Measurements from ENCODE around the gene SERTAD1. TPM values are rescaled to one million over a fixed set of nuclear protein-coding genes. Genes with fewer than 3 reads are reported as not detected.

The SERTAD1 gene
- polyA plus RNA-seq, 4 donors, result 8.7 to 29.7 (median 22.6) TPM

- H3K9me3 ChIP-seq (ENCODE audit: control insufficient read depth in 2 of 2, insufficient read depth in 1 of 2, low read depth in 1 of 2, low read length in 1 of 2), result no peaks in the 10 kb centered on the region
- no peaks in the 10 kb centered on the region for H3K27me3 ChIP-seq (ENCODE audit: control insufficient read depth in 3 of 3, insufficient read depth in 3 of 3, low read length in 3 of 3)
- DNase-seq, result no peak
- H3K36me3 ChIP-seq (ENCODE audit: control insufficient read depth in 3 of 3, insufficient read depth in 2 of 3, low read depth in 1 of 3, low read length in 3 of 3), result peaks cover 3 to 47% (median 7%) of the 10 kb centered on the region in 3 donors
- 84 to 86% (median 86%) methylated on average over 8 of the region's 8 CpGs for WGBS, 3 donors
- no peak for FAIRE-seq
- H3K27ac ChIP-seq (ENCODE audit: low read depth in 1 of 3, low read length in 2 of 3), result no peak overlapping the region
- H3K4me3 ChIP-seq (ENCODE audit: low read depth in 1 of 3, low read length in 3 of 3), result no peak overlapping the region
- peaks cover 0 to 9% (median 3%) of the 10 kb centered on the region in 3 donors for H3K4me1 ChIP-seq (ENCODE audit: control insufficient read depth in 3 of 3, insufficient read depth in 2 of 3, low read depth in 1 of 3, low read length in 2 of 3)
Measured at GRCh38 chr19:40446263-40446784, 20.5 kb upstream of the SERTAD1 start.

- Histone ChIP-seq H3K36me3 (ENCODE audit: control insufficient read depth in 3 of 3, insufficient read depth in 2 of 3, low read depth in 1 of 3, low read length in 3 of 3) (peaks cover 5 to 47% (median 7%) of the 10 kb centered on the region in 3 donors), H3K9me3 (ENCODE audit: control insufficient read depth in 2 of 2, insufficient read depth in 1 of 2, low read depth in 1 of 2, low read length in 1 of 2) (no peaks in the 10 kb centered on the region), H3K4me3 (ENCODE audit: low read depth in 1 of 3, low read length in 3 of 3) (no peak overlapping the region), H3K27me3 (ENCODE audit: control insufficient read depth in 3 of 3, insufficient read depth in 3 of 3, low read length in 3 of 3) (no peaks in the 10 kb centered on the region), H3K4me1 (ENCODE audit: control insufficient read depth in 3 of 3, insufficient read depth in 2 of 3, low read depth in 1 of 3, low read length in 2 of 3) (peaks cover 0 to 9% (median 3%) of the 10 kb centered on the region in 3 donors), H3K27ac (ENCODE audit: low read depth in 1 of 3, low read length in 2 of 3) (peak overlapping the region in 2 of 3 donors; percentile 17 to 26)
- FAIRE-seq (no peak), DNase-seq (peak; percentile 22 to 64)
- 60 to 72% (median 69%) methylated on average over 9 of the region's 9 CpGs for WGBS, 3 donors
Measured at GRCh38 chr19:40445780-40446262, 20.0 kb upstream of the SERTAD1 start.

GRCh38 chr19:40444825-40445312 is 19.1 kb upstream of the SERTAD1 start:
- WGBS, 3 donors, result 3 to 17% (median 12%) methylated on average over 18 of the region's 18 CpGs
- DNase-seq, result no peak
- peaks cover 0 to 9% (median 3%) of the 10 kb centered on the region in 3 donors for H3K4me1 ChIP-seq (ENCODE audit: control insufficient read depth in 3 of 3, insufficient read depth in 2 of 3, low read depth in 1 of 3, low read length in 2 of 3)
- no peak for FAIRE-seq
- H3K27ac ChIP-seq (ENCODE audit: low read depth in 1 of 3, low read length in 2 of 3), result peak overlapping the region in 2 of 3 donors; percentile 90 to 95
- H3K4me3 ChIP-seq (ENCODE audit: low read depth in 1 of 3, low read length in 3 of 3), result peak overlapping the region; percentile 27 to 85 (median 77)
- H3K27me3 ChIP-seq (ENCODE audit: control insufficient read depth in 3 of 3, insufficient read depth in 3 of 3, low read length in 3 of 3), result no peaks in the 10 kb centered on the region
- peaks cover 5 to 49% (median 7%) of the 10 kb centered on the region in 3 donors for H3K36me3 ChIP-seq (ENCODE audit: control insufficient read depth in 3 of 3, insufficient read depth in 2 of 3, low read depth in 1 of 3, low read length in 3 of 3)
- H3K9me3 ChIP-seq (ENCODE audit: control insufficient read depth in 2 of 2, insufficient read depth in 1 of 2, low read depth in 1 of 2, low read length in 1 of 2), result no peaks in the 10 kb centered on the region

- FAIRE-seq (no peak), DNase-seq (peak; percentile 95 to 99)
- Histone ChIP-seq H3K36me3 (ENCODE audit: control insufficient read depth in 3 of 3, insufficient read depth in 2 of 3, low read depth in 1 of 3, low read length in 3 of 3) (peaks cover 5 to 48% (median 7%) of the 10 kb centered on the region in 3 donors), H3K27ac (ENCODE audit: low read depth in 1 of 3, low read length in 2 of 3) (peak within 1 kb of the TSS; percentile 86 to 99 (median 95)), H3K4me3 (ENCODE audit: low read depth in 1 of 3, low read length in 3 of 3) (peak within 1 kb of the TSS; percentile 77 to 94 (median 85)), H3K27me3 (ENCODE audit: control insufficient read depth in 3 of 3, insufficient read depth in 3 of 3, low read length in 3 of 3) (no peaks in the 10 kb centered on the region), H3K4me1 (ENCODE audit: control insufficient read depth in 3 of 3, insufficient read depth in 2 of 3, low read depth in 1 of 3, low read length in 2 of 3) (peaks cover 0 to 9% (median 3%) of the 10 kb centered on the region in 3 donors), H3K9me3 (ENCODE audit: control insufficient read depth in 2 of 2, insufficient read depth in 1 of 2, low read depth in 1 of 2, low read length in 1 of 2) (no peaks in the 10 kb centered on the region)
- 0% methylated on average over 64 to 72 of the region's 72 CpGs for WGBS, 3 donors
Measured at GRCh38 chr19:40444000-40444824, 18.4 kb upstream of the SERTAD1 start, which contains the start of gene SERTAD3. TSS of gene SERTAD3 (minus strand) at chr19:40444335. CDS start at chr19:40442080, 2,255 bp downstream.

GRCh38 chr19:40443131-40443999 is 17.6 kb upstream of the SERTAD1 start:
- 0 to 1% (median 0%) methylated on average over 43 to 52 of the region's 52 CpGs for WGBS, 3 donors
- Histone ChIP-seq H3K9me3 (ENCODE audit: control insufficient read depth in 2 of 2, insufficient read depth in 1 of 2, low read depth in 1 of 2, low read length in 1 of 2) (no peaks in the 10 kb centered on the region), H3K4me3 (ENCODE audit: low read depth in 1 of 3, low read length in 3 of 3) (peak overlapping the region; percentile 77 to 94 (median 85)), H3K27me3 (ENCODE audit: control insufficient read depth in 3 of 3, insufficient read depth in 3 of 3, low read length in 3 of 3) (no peaks in the 10 kb centered on the region), H3K36me3 (ENCODE audit: control insufficient read depth in 3 of 3, insufficient read depth in 2 of 3, low read depth in 1 of 3, low read length in 3 of 3) (peaks cover 5 to 40% (median 7%) of the 10 kb centered on the region in 3 donors), H3K27ac (ENCODE audit: low read depth in 1 of 3, low read length in 2 of 3) (peak overlapping the region; percentile 86 to 99 (median 93)), H3K4me1 (ENCODE audit: control insufficient read depth in 3 of 3, insufficient read depth in 2 of 3, low read depth in 1 of 3, low read length in 2 of 3) (peaks cover 0 to 9% (median 3%) of the 10 kb centered on the region in 3 donors)
- peak; percentile 100 for DNase-seq
- no peak for FAIRE-seq

- H3K36me3 ChIP-seq (ENCODE audit: control insufficient read depth in 3 of 3, insufficient read depth in 2 of 3, low read depth in 1 of 3, low read length in 3 of 3), result peaks cover 4 to 32% (median 5%) of the 10 kb centered on the region in 3 donors
- no peaks in the 10 kb centered on the region for H3K27me3 ChIP-seq (ENCODE audit: control insufficient read depth in 3 of 3, insufficient read depth in 3 of 3, low read length in 3 of 3)
- H3K4me3 ChIP-seq (ENCODE audit: low read depth in 1 of 3, low read length in 3 of 3), result peak overlapping the region in 2 of 3 donors; percentile 52 to 85
- no peaks in the 10 kb centered on the region for H3K9me3 ChIP-seq (ENCODE audit: control insufficient read depth in 2 of 2, insufficient read depth in 1 of 2, low read depth in 1 of 2, low read length in 1 of 2)
- peaks cover 0 to 9% (median 3%) of the 10 kb centered on the region in 3 donors for H3K4me1 ChIP-seq (ENCODE audit: control insufficient read depth in 3 of 3, insufficient read depth in 2 of 3, low read depth in 1 of 3, low read length in 2 of 3)
- WGBS, 3 donors, result 16 to 21% (median 18%) methylated on average over 22 of the region's 22 CpGs
- no peak for FAIRE-seq
- no peak for DNase-seq
- peak overlapping the region in 2 of 3 donors; percentile 69 to 78 for H3K27ac ChIP-seq (ENCODE audit: low read depth in 1 of 3, low read length in 2 of 3)
Measured at GRCh38 chr19:40442328-40443130, 16.7 kb upstream of the SERTAD1 start.

- peaks cover 0 to 9% (median 3%) of the 10 kb centered on the region in 3 donors for H3K4me1 ChIP-seq (ENCODE audit: control insufficient read depth in 3 of 3, insufficient read depth in 2 of 3, low read depth in 1 of 3, low read length in 2 of 3)
- no peak overlapping the region for H3K4me3 ChIP-seq (ENCODE audit: low read depth in 1 of 3, low read length in 3 of 3)
- H3K9me3 ChIP-seq (ENCODE audit: control insufficient read depth in 2 of 2, insufficient read depth in 1 of 2, low read depth in 1 of 2, low read length in 1 of 2), result no peaks in the 10 kb centered on the region
- no peak for DNase-seq
- H3K27me3 ChIP-seq (ENCODE audit: control insufficient read depth in 3 of 3, insufficient read depth in 3 of 3, low read length in 3 of 3), result no peaks in the 10 kb centered on the region
- 81 to 86% (median 86%) methylated on average over 11 of the region's 11 CpGs for WGBS, 3 donors
- no peak overlapping the region for H3K27ac ChIP-seq (ENCODE audit: low read depth in 1 of 3, low read length in 2 of 3)
- H3K36me3 ChIP-seq (ENCODE audit: control insufficient read depth in 3 of 3, insufficient read depth in 2 of 3, low read depth in 1 of 3, low read length in 3 of 3), result peaks cover 4 to 25% (median 5%) of the 10 kb centered on the region in 3 donors
- FAIRE-seq, result no peak
Measured at GRCh38 chr19:40441719-40442253, 16.0 kb upstream of the SERTAD1 start.
